ENCODE measurements around the gene CCNJ. TPM values are rescaled to one million over a fixed set of nuclear protein-coding genes. Genes with fewer than 3 reads are reported as not detected.

CCNJ gene
- total RNA-seq, 1 donor from 2014 or later: 29.7 TPM

DNA sequence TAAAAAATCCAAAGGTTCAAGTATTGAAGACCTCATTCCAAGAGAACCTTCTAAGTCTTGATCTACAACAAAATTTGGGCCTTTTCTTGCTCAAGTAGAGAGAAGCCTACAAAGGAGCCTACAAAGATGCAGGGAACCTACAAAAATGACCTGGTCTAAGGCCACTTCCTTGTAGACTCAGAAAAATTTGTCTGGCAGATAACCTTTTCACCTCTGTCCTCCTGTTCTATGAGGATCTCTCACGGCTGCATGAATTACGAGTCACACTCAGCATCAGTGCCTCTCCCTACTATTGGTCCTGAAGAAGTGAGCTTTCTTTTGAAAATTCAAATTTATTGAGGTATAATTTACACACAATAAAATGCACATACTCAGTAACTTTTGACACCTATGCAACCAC, 29.3 kb downstream of the CCNJ start:
- Mint-ChIP-seq H3K27me3 (peaks cover 2% of the 10 kb centered on the region), H3K9me3 (no peaks in the 10 kb centered on the region), H3K27ac (no peak overlapping the region), H3K4me3 (no peak overlapping the region), H3K4me1 (ENCODE audit: unreplicated experiment) (no peaks in the 10 kb centered on the region), H3K36me3 (no peaks in the 10 kb centered on the region)
- TF ChIP-seq, protein P1, sequence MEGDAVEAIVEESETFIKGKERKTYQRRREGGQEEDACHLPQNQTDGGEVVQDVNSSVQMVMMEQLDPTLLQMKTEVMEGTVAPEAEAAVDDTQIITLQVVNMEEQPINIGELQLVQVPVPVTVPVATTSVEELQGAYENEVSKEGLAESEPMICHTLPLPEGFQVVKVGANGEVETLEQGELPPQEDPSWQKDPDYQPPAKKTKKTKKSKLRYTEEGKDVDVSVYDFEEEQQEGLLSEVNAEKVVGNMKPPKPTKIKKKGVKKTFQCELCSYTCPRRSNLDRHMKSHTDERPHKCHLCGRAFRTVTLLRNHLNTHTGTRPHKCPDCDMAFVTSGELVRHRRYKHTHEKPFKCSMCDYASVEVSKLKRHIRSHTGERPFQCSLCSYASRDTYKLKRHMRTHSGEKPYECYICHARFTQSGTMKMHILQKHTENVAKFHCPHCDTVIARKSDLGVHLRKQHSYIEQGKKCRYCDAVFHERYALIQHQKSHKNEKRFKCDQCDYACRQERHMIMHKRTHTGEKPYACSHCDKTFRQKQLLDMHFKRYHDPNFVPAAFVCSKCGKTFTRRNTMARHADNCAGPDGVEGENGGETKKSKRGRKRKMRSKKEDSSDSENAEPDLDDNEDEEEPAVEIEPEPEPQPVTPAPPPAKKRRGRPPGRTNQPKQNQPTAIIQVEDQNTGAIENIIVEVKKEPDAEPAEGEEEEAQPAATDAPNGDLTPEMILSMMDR (conservative IDR thresholded peaks at IDR 0.05): no peak
- no peak for DNase-seq (ENCODE audit: extremely low spot score, unreplicated experiment)

DNA sequence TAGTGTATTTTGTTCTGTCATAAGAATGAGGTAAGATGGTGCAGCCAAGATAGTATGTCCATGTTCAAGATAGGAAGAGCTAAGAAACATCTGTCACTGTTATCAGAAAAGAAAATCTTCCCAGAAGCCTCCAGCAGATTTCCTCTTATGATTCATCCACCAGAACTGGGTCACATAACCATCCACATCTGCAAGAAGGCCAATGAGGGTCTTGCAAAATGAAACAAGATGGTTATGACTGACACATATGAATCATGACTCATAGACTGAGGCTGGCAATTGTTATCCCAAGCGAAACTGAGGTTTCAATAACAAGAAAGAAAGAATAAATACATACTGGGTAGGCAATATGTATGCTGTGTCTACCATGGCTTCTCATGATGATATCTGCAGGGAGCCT, 30.3 kb downstream of the CCNJ start:
- no peak overlapping the region for H3K27ac Mint-ChIP-seq
- no peak for DNase-seq (ENCODE audit: extremely low spot score, unreplicated experiment)
- no peaks in the 10 kb centered on the region for H3K4me1 Mint-ChIP-seq (ENCODE audit: unreplicated experiment)
- peaks cover 7% of the 10 kb centered on the region for H3K27me3 Mint-ChIP-seq
- H3K4me3 Mint-ChIP-seq: no peak overlapping the region
- H3K36me3 Mint-ChIP-seq: no peaks in the 10 kb centered on the region
- H3K9me3 Mint-ChIP-seq: no peaks in the 10 kb centered on the region
- TF ChIP-seq, protein P1 (conservative IDR thresholded peaks at IDR 0.05): no peak

GRCh38 chr10:96074776-96075175, 31.4 kb downstream of the CCNJ start:
- no peak overlapping the region for H3K4me3 Mint-ChIP-seq
- H3K9me3 Mint-ChIP-seq: no peaks in the 10 kb centered on the region
- H3K4me1 Mint-ChIP-seq (ENCODE audit: unreplicated experiment): no peaks in the 10 kb centered on the region
- peaks cover 12% of the 10 kb centered on the region for H3K27me3 Mint-ChIP-seq
- H3K27ac Mint-ChIP-seq: no peak overlapping the region
- DNase-seq (ENCODE audit: extremely low spot score, unreplicated experiment): no peak
- TF ChIP-seq, protein P1 (conservative IDR thresholded peaks at IDR 0.05): no peak
- H3K36me3 Mint-ChIP-seq: no peaks in the 10 kb centered on the region

DNA sequence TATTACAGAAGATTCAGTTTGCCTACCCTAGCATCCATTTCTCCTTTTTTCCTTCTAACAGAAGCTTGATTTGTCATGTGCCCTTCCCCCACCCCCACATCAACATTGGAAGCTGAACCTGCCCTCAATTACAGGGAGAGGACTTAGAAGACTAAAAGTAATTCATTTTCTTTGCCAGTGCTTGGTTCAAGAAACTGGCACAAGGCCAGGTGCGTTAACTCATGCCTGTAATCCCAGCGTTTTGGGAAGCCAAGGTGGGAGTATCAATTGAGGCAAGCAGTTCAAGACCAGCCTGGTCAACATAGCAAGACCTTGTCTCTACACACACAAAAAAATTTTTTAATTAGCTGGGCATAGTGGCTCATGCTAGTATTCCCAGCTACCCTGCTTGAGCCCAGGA, 32.6 kb downstream of the CCNJ start:
- TF ChIP-seq, protein P1 (conservative IDR thresholded peaks at IDR 0.05): no peak
- Mint-ChIP-seq H3K27ac (no peak overlapping the region), H3K4me1 (ENCODE audit: unreplicated experiment) (peaks cover 8% of the 10 kb centered on the region), H3K9me3 (no peaks in the 10 kb centered on the region), H3K4me3 (no peak overlapping the region), H3K27me3 (peaks cover 12% of the 10 kb centered on the region), H3K36me3 (no peaks in the 10 kb centered on the region)
- DNase-seq (ENCODE audit: extremely low spot score, unreplicated experiment): no peak

DNA sequence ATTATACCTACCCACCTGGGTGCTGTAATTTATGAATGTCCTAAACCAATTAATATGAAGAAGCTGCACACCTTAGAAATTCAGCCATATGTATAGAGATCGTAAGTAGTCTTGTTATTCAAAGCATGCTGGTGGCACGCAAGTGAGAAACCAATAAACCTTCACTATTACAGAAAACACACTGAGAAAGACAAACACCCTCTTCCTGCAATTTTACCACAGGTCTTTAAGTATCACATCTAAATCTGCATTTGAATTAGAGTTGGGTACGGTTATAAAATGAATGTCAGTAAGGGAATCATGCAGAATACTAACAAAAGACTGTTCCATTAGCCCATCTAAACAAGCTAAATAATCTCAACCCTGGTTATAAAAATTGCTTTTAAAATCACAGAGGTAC, 33.8 kb downstream of the CCNJ start:
- no peak for DNase-seq (ENCODE audit: extremely low spot score, unreplicated experiment)
- H3K9me3 Mint-ChIP-seq: no peaks in the 10 kb centered on the region
- no peaks in the 10 kb centered on the region for H3K36me3 Mint-ChIP-seq
- H3K27me3 Mint-ChIP-seq: peaks cover 12% of the 10 kb centered on the region
- peaks cover 12% of the 10 kb centered on the region for H3K4me1 Mint-ChIP-seq (ENCODE audit: unreplicated experiment)
- TF ChIP-seq, protein P1 (conservative IDR thresholded peaks at IDR 0.05): no peak
- no peak overlapping the region for H3K4me3 Mint-ChIP-seq
- no peak overlapping the region for H3K27ac Mint-ChIP-seq

- no peak overlapping the region for H3K4me3 Mint-ChIP-seq
- no peaks in the 10 kb centered on the region for H3K9me3 Mint-ChIP-seq
- no peak overlapping the region for H3K27ac Mint-ChIP-seq
- TF ChIP-seq, protein P1 (conservative IDR thresholded peaks at IDR 0.05): no peak
- peaks cover 12% of the 10 kb centered on the region for H3K4me1 Mint-ChIP-seq (ENCODE audit: unreplicated experiment)
- no peaks in the 10 kb centered on the region for H3K36me3 Mint-ChIP-seq
- H3K27me3 Mint-ChIP-seq: peaks cover 12% of the 10 kb centered on the region
- DNase-seq (ENCODE audit: extremely low spot score, unreplicated experiment): no peak
Measured at GRCh38 chr10:96082153-96082552, 38.8 kb downstream of the CCNJ start.
